Endothelial cell (in vitro differentiated cells): ENCODE results near the gene CSTF3. TPM values are rescaled to one million over a fixed set of nuclear protein-coding genes. Genes with fewer than 3 reads are reported as not detected.
"Not testable (repeated sequence)": the region's sequence is repeated elsewhere in the genome, so short reads cannot be mapped to it uniquely, and the experiment has no call there.

Experiments
- DNase-seq: peaks from one replicate; pipeline ENCODE4 v3.0.0; 2021; ENCODE audit warnings: low spot score
- H3K27ac Mint-ChIP-seq: one replicate; pipeline ENCODE4 v1.8.0; 2021; ENCODE audit warnings: mixed read lengths, inconsistent platforms; ENCODE audit not compliant: unreplicated experiment
- H3K27me3 Mint-ChIP-seq: one replicate; pipeline ENCODE4 v1.8.0; 2021; ENCODE audit warnings: mild to moderate bottlenecking, moderate library complexity, mixed read lengths, inconsistent platforms; ENCODE audit not compliant: unreplicated experiment
- H3K36me3 Mint-ChIP-seq: one replicate; pipeline ENCODE4 v1.8.0; 2021; ENCODE audit warnings: mild to moderate bottlenecking, low read depth, mixed read lengths, inconsistent platforms; ENCODE audit not compliant: unreplicated experiment
- H3K4me1 Mint-ChIP-seq: one replicate; pipeline ENCODE4 v1.8.0; 2021; ENCODE audit warnings: mild to moderate bottlenecking, mixed read lengths, inconsistent platforms; ENCODE audit not compliant: unreplicated experiment
- H3K4me3 Mint-ChIP-seq: one replicate; pipeline ENCODE4 v1.8.0; 2021; ENCODE audit warnings: mild to moderate bottlenecking, mixed read lengths, inconsistent platforms; ENCODE audit not compliant: unreplicated experiment
- H3K9me3 Mint-ChIP-seq: one replicate; pipeline ENCODE4 v1.8.0; 2021; ENCODE audit warnings: mixed read lengths, inconsistent platforms; ENCODE audit not compliant: unreplicated experiment
- total RNA-seq: library from RNA; stranded (reverse); fragmentation: NEBNext Ultra II Directional; extraction: Animal tissue kit (Norgen Biotek cat#: 25700); gene quantifications from one replicate; pipeline ENCODE4 v1.2.1, GENCODE V29; 2021; ENCODE audit not compliant: unreplicated experiment
- TF ChIP-seq, protein P1 (sequence below): fragments of 200-600 bp; sonication (generic); IDR thresholded peaks from one replicate; pipeline ENCODE4 v1.5.0; 2021; ENCODE audit warnings: antibody characterized with exemption; ENCODE audit not compliant: unreplicated experiment

CSTF3 gene
- total RNA-seq, 1 donor from 2014 or later = 23.0 TPM

DNA sequence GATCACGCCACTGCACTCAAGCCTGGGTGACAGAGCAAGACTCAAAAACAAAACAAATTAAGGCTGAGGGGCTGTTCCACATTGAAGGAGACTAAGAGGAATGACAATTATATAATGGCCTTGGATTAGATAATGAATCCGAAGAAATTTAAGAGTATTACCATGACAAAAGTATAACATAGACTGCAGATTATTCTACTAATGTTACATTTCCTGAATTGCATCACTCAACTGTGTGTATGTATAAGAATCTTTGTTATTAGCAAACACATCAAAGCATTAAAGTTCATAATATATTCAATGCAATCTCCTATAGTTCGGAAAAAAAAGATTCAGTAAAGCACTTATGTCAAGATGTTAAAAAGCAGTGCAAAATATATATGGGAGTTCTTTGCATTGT is 27.5 kb downstream of the CSTF3 start:
- TF ChIP-seq, protein P1, sequence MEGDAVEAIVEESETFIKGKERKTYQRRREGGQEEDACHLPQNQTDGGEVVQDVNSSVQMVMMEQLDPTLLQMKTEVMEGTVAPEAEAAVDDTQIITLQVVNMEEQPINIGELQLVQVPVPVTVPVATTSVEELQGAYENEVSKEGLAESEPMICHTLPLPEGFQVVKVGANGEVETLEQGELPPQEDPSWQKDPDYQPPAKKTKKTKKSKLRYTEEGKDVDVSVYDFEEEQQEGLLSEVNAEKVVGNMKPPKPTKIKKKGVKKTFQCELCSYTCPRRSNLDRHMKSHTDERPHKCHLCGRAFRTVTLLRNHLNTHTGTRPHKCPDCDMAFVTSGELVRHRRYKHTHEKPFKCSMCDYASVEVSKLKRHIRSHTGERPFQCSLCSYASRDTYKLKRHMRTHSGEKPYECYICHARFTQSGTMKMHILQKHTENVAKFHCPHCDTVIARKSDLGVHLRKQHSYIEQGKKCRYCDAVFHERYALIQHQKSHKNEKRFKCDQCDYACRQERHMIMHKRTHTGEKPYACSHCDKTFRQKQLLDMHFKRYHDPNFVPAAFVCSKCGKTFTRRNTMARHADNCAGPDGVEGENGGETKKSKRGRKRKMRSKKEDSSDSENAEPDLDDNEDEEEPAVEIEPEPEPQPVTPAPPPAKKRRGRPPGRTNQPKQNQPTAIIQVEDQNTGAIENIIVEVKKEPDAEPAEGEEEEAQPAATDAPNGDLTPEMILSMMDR = no peak
- Mint-ChIP-seq H3K9me3 (no peaks in the 10 kb centered on the region), H3K36me3 (no peaks in the 10 kb centered on the region), H3K27me3 (no peaks in the 10 kb centered on the region), H3K4me3 (no peak overlapping the region), H3K27ac (peak overlapping the region; percentile 27), H3K4me1 (peaks cover 8% of the 10 kb centered on the region)
- no peak for DNase-seq

DNA sequence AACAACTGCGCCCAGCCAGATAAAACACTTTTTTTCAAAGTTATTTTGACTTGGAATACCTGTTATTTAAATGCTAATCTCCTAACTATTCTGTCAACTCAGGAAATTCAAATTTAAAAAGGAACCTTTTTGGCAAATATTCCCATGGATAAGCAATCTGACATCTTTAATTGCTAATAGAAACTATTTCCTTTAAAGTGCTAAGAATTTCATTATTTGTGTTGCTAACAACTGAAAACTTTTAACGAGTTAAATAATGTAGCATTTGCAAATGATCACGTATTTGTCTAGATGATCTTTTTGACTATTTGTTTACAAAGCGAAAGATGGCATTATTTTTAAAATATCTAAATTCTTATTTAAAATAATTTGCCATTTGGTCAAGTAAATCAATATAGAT is 28.8 kb downstream of the CSTF3 start:
- Mint-ChIP-seq H3K9me3 (no peaks in the 10 kb centered on the region), H3K36me3 (no peaks in the 10 kb centered on the region), H3K27me3 (no peaks in the 10 kb centered on the region), H3K27ac (no peak overlapping the region), H3K4me1 (peaks cover 8% of the 10 kb centered on the region), H3K4me3 (no peak overlapping the region)
- DNase-seq = no peak
- TF ChIP-seq, protein P1 = no peak

DNA sequence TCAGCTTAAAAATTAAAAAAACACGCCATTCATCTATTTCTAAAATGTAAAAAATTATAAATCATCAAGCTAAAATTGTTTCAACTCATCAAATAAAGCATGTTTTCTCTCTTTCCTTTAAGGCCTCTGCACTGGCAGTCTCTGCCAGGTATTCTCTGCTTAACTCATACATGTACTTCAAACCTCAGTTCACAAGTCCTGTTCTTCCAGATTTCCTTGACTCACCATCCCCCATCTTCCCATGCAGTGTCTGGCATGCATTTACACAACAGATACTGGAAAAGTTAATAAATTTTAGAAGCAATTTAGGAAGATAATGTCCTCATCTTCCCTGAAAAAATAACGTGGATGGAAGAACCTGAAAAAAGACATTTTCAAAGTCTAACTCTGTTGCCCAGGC is 32.5 kb downstream of the CSTF3 start:
- DNase-seq = no peak

DNA sequence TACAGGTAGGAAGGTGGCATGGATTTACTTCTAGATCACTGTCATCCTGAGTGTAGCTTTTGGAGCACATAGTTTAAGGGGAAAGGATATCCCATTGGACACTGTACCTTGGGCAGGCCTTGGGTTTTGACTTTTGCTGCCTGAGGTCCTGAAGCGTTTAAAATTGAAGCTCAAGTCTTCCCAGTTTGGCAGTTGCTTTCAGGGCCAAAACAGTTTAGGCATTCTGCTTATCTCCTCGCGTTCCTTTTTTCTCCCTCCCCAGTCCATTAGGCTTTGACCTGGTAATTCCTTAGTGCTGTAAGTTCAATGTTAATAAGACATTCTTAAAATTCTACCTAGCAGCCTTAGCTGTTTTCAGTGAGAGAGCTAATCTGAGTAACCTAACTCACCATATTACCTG is 35.7 kb downstream of the CSTF3 start:
- no peak overlapping the region for H3K4me3 Mint-ChIP-seq
- no peaks in the 10 kb centered on the region for H3K36me3 Mint-ChIP-seq
- H3K27ac Mint-ChIP-seq = no peak overlapping the region
- TF ChIP-seq, protein P1 = no peak
- no peak for DNase-seq
- H3K4me1 Mint-ChIP-seq = no peaks in the 10 kb centered on the region
- no peaks in the 10 kb centered on the region for H3K9me3 Mint-ChIP-seq
- no peaks in the 10 kb centered on the region for H3K27me3 Mint-ChIP-seq

More for the DNA sequence above, 32.5 kb downstream of the CSTF3 start:
- TF ChIP-seq, protein P1 = no peak
- Mint-ChIP-seq H3K4me3 (no peak overlapping the region), H3K27me3 (no peaks in the 10 kb centered on the region), H3K9me3 (no peaks in the 10 kb centered on the region), H3K27ac (no peak overlapping the region), H3K36me3 (no peaks in the 10 kb centered on the region), H3K4me1 (no peaks in the 10 kb centered on the region)

DNA sequence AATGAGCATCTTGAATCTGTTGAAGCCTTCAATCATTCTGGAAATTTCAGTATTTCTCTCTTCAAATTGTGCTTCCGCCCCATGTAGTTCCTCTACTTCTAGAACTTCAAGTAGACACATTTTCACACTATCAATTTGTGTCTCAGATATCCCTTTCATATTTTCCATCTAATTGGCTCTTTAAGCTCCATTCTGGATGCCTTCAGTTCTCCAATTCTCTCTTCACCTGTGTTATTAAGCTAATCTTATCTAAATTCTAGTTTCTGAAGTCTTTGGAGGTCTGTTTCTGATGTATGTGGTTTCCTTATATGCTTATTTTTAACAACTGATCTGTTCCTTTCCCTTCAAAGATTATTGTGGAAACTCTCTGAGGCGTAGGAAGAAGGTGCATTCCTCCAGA is 36.3 kb downstream of the CSTF3 start:
- DNase-seq = no peak
- Mint-ChIP-seq H3K27ac (no peak overlapping the region), H3K36me3 (no peaks in the 10 kb centered on the region), H3K27me3 (no peaks in the 10 kb centered on the region), H3K4me1 (no peaks in the 10 kb centered on the region), H3K9me3 (no peaks in the 10 kb centered on the region), H3K4me3 (no peak overlapping the region)
- TF ChIP-seq, protein P1 = no peak

DNA sequence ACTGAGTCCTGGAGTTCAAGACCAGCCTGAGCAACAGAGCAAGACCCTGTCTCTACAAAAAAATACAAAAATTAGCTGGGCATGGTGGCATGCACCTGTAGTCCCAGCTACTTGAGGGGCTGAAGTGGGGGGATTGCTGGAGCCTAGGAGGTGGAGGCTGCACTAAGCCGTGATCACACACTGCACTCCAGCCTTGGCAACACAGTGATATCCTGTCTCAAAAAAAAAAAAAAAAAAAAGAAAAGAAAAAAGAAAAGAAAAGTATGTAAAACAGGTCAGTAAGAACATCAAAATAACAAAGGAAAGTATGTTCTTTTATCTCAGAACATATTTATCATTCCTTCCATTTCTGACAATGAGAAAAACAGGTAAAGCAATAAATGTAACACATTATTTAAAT is 38.6 kb downstream of the CSTF3 start:
- not testable (repeated sequence) for H3K36me3 Mint-ChIP-seq, H3K27ac Mint-ChIP-seq, H3K9me3 Mint-ChIP-seq, H3K4me3 Mint-ChIP-seq, H3K4me1 Mint-ChIP-seq, DNase-seq, H3K27me3 Mint-ChIP-seq
